Inferior parietal cortex (tissue), 1 donor: ENCODE measurements around the gene NHLH1.

Experiments used
- DNase-seq: peaks from one replicate; pipeline ENCODE4 v3.0.0-alpha.2; 2016; ENCODE audit errors: extremely low spot score

Gene NHLH1

GRCh38 chr1:160358073-160358472 lies 8.8 kb upstream of the NHLH1 start:
- no peak for DNase-seq

DNA sequence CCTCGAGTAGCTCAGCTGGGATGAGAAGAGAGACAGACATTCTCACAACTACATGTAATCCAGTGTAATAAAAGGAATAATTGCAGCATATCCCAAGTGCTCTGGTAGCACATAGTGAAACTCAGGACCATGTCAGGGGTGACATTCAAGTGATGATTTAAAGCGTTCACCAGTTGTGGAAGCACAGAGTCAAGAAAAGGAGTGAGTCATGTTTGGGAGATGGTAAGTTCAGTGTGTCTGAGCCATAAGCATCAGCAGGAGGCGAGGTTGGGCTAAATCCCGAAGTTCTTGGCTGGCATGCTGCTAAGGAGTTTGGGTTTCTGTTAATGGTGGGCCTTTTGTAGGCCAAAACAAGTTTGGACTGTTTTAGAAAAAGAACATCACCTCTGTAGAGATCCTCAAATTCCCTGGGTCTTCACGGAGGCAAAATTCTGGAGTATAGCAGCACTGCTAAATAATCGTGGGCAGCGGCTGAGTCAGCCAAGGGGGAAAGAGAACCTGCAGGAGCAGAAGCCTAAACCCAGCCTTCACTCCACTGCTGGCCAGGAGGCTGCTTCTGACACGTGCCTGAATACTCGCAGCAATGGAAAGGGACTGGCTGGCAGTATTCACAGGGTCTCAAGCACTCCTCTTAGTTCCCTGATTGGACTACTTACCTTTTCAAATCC lies 7.2 kb upstream of the NHLH1 start:
- peak; percentile 15 for DNase-seq

GRCh38 chr1:160360227-160360695 lies 6.6 kb upstream of the NHLH1 start:
- no peak for DNase-seq

- DNase-seq: no peak
Measured at GRCh38 chr1:160361199-160361598, 5.7 kb upstream of the NHLH1 start.

GRCh38 chr1:160361814-160362167 lies 5.1 kb upstream of the NHLH1 start:
- no peak for DNase-seq

- DNase-seq: no peak
Measured at GRCh38 chr1:160362168-160362957, 4.5 kb upstream of the NHLH1 start.

GRCh38 chr1:160363010-160363409 lies 3.9 kb upstream of the NHLH1 start:
- DNase-seq: no peak

- DNase-seq: no peak
Measured at GRCh38 chr1:160363951-160364735, 2.7 kb upstream of the NHLH1 start.

DNA sequence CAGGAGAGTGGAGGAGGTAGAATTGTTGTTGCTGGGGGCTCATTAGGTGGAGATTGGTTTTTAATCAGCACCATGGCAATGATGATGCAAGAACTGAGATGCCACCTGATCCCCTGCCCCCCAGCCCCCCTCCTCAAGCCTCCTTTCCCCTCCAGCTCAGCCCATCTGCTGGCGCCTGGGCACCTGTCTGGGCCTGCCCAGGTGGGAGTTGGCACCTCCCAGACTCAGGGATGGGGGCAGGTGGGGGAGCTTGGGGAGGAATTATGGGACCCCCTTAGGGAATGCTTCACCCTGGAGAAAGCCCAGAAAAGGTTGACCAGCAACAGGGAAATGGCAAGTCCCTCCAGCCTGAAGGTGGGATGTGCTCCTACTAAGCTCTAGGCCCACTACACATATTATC lies 1.5 kb upstream of the NHLH1 start:
- DNase-seq: no peak

DNA sequence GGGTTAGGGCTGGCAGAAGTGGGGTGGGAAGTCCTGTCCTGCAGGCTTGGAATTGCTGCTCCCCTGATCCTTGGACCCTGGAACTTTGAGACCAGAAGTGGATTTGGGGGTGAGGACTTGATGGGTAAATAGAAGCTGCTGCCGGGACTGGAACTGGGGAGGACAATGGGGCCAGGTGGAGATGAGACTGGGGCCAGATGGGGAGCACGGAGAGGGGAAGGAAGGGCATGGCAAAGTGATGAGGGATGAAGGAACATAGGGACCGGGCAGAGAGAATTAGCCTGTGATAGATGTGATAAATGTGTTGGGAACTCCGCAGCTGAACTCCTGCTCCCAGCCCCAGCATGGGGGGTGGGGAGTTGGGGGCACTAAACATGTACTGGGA lies 637 bp downstream of the NHLH1 start:
- DNase-seq: no peak

DNA sequence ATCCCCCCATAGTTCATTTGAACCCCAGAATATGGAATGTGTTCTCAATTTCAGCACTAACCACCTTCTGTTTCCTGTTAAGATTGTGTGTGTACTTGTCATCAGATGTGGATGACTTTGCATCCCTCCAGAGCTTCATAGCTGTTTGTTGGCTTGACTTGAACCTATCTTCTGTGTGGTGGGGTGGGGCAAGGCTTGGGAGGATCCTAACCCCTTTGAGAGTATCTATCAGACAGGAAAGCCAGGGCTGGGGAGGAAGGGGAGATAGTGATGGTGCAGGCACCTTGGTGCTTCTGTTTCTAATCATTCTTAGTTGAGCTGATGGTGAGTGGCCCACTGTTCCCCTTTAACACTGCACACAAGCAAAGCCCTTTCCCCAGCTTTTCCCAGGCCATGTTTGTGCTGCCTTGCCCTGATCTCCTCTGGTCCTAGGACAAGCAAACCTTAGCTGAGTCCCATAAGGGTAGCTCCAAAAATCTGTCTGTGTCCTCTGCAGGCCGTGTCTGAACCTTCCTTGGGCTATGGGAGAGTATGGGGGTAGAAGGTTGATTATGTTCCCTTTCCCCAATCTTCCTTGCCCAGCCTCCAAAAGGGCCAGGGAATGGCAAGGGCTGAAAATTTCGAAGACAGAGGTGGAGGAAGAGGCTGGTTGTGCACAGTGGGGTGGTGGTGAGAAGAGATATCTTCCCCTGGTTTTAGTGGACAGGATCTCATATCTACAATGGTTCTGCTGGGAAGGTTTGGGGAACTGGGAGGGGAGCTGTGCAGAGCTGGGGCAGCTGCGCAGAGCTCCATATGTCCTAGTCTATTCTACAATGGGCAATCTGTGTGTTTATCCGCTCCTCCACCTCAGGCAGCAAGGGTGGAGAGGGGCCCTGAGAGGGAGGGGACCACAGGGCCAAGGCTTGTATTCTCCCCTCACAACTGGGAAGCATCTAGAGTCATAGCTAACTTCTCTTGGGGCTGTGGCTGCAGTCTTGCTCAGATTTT lies 1.4 kb downstream of the NHLH1 start:
- no peak for DNase-seq

DNA sequence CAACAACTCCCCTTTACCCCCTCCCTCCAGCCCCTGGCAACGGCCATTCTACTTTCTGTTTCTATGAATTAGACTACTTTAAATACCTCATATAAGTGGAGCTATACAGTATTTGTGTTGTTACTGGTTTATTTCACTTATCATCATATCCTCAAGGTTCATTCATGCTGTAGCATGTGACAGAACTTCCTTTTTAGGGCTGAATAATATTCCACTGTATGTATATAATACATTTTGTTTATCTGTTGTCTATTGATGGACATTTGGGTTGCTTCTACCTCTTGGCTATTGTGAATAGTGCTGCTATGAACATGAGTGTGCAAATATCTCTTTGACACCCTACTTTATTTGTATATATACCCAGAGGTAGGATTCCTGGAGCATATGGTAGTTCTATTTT lies 2.2 kb downstream of the NHLH1 start:
- no peak for DNase-seq

DNA sequence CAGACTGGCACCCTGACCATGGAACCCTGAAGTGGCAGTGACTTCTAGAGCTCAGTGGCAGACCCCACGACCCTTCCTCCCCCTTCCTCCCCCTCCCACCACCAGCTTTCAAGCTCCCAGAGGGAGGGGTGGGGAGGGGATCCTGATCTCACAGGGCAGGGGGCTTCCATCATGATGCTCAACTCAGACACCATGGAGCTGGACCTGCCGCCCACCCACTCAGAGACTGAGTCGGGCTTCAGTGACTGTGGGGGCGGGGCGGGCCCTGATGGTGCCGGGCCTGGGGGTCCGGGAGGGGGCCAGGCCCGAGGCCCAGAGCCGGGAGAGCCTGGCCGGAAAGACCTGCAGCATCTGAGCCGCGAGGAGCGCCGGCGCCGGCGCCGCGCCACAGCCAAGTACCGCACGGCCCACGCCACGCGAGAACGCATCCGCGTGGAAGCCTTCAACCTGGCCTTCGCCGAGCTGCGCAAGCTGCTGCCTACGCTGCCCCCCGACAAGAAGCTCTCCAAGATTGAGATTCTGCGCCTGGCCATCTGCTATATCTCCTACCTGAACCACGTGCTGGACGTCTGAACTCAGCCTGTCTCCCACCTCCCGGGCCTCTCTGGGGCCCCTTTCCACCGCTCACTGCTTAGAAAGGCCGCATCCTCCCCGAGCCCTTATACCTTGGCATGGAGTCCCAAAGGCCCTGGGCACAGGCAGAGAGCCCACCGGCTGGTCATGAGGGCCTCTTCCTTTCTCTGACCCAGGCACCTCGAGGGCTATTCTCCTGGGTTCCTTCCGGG lies 3.9 kb downstream of the NHLH1 start:
- DNase-seq: no peak

DNA sequence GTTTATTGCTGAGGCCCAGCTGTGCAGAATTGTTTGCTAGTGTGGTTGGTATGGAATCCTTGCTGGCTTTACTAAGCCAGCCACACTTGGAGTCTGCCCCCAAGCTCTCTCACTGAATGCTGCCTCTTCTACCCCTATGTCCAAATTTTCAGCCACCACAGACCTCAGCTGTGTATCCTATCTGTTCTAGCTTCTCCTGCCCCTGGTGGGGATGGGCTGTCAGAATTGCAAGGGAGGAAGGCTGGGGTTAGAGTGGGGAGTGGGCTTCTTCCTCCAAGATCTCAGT lies 4.4 kb downstream of the NHLH1 start:
- DNase-seq: no peak

GRCh38 chr1:160371756-160372155 lies 4.9 kb downstream of the NHLH1 start:
- no peak for DNase-seq

DNA sequence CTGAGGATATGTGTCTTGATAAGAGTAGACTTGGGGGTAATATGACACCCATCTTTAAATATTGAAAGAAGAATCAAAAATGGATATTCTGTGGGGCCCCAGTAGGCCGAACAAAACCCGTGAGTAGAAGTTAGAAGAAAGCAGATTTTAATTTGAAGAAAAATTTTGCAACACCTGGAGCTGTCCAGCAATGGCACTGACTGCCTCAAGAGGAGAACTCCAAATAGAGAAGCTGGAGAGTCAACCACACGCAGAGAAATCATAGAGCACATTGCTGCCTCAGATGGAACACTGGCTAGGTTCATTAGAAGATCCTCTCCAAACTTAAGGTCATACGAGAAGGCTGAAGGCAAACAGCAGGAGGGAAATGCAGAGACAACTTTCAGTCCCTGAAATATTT lies 6.8 kb downstream of the NHLH1 start:
- DNase-seq: no peak

DNA sequence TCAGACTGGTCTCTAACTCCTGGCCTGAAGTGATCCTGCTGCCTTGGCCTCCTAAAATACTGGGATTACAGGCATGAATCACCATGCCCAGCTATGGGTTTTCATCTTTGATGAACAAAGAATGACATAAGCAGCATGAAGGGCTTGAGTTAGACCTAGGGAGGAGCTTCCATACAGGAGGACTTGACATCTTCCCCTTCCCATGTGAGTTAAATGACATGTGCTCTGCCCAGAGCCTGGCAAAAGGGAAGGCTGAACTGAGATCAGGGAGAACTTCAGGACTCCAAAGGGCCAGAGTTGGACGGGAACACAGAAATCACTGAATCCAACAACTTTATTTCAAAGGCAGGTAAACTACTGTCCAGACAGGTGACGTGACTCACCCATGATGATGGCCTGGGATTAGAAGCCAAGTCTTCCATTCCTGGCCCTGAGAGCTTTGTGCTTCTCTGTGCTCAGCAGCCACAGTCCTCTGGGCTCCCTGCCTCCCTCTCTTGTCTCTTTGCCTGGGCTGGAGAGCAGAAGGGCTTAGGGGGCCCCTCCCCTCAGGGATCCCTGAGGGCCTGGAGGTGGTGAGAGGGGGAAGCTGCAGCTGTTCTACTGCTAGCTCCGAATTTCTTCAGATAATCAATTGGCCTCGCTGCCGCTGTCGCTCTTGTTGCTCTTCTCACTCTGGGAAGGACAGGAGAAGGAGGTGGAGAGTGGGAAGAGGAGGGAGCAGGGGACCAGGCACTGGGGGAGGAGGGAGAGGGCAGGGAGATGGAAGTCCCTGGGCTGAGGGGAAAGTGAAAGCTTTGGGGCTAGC lies 7.6 kb downstream of the NHLH1 start:
- no peak for DNase-seq

DNA sequence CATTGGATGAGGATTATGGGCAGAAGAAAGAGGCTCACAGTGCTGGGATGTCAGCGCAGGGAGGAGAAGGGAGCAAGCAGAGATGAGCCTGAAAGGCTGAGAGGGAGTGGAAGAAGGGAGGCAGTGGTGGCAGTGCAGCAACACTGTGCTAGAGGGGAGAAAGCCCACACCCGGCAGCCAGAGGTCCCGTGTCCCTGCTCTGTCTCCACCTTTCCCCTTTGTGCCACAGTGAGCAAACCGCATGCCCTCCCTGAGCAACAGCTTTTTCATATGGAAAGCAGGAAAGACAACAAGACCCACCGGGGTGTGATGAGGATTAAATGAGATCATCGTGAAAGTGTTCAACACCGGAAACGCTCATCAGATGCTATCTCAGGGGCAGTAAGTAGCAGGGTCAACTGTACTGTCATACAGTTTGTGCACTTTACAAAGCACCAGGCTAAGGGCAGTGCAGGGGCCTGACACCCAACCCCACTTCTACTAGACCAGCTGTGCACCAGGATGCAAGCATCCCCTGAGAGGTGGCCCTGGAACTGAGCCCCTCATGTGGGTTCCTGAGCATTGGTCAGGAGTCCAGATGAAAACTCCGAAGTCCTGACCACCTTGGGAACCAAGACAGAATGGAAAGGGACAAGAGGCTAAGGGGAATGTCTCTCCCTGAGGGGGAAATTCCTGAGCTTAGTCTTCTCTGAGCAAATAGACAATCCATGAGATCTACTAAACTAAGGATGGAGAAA lies 9.1 kb downstream of the NHLH1 start:
- peak; percentile 61 for DNase-seq

- peak; percentile 86 for DNase-seq
Measured at GRCh38 chr1:160376525-160377131, 9.8 kb downstream of the NHLH1 start.
